Measurements from ENCODE around the gene MYO1B.

MYO1B gene

GRCh38 chr2:191374939-191375338 is 129.7 kb downstream of the MYO1B start:
- peaks cover 9% of the 10 kb centered on the region for H3K4me1 ChIP-seq (ENCODE audit: control insufficient read depth, low read depth, low read length)
- H3K9ac ChIP-seq (ENCODE audit: low read length) = no peak overlapping the region
- H3K9me3 ChIP-seq (ENCODE audit: control insufficient read depth, low read depth, low read length) = no peaks in the 10 kb centered on the region
- H3K36me3 ChIP-seq (ENCODE audit: control insufficient read depth, low read depth, low read length) = peaks cover 23% of the 10 kb centered on the region
- H3K27ac ChIP-seq (ENCODE audit: low read length) = no peak overlapping the region
- no peaks in the 10 kb centered on the region for H3K27me3 ChIP-seq (ENCODE audit: control insufficient read depth, insufficient read depth, low read length)
- no peak overlapping the region for H3K4me3 ChIP-seq (ENCODE audit: low read length)

- no peak overlapping the region for H3K9ac ChIP-seq (ENCODE audit: low read length)
Observed at GRCh38 chr2:191376981-191377629, 131.9 kb downstream of the MYO1B start.

DNA sequence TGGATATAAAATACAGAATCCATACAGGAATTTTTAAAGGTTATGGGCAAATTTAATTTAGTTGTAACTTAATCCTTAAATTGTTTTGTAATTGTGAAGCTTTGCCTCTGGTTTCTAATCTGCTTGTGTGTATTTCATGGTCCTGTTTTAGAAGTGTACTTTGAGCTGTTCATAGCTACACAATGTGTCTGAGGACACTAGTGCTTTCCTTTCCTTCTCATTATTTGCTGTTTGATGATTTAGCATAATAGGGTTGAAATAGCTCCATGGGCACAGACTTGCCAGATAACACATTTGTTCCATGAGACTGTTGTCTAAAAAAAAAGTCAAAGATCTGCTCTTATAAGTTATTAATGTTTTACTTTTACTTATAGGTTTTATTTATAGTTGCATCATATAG is 134.2 kb downstream of the MYO1B start:
- Histone ChIP-seq H3K27ac (ENCODE audit: low read length) (no peak overlapping the region), H3K36me3 (ENCODE audit: control insufficient read depth, low read depth, low read length) (peaks cover 26% of the 10 kb centered on the region), H3K4me1 (ENCODE audit: control insufficient read depth, low read depth, low read length) (peaks cover 9% of the 10 kb centered on the region), H3K4me3 (ENCODE audit: low read length) (no peak overlapping the region), H3K9ac (ENCODE audit: low read length) (no peak overlapping the region), H3K27me3 (ENCODE audit: control insufficient read depth, insufficient read depth, low read length) (no peaks in the 10 kb centered on the region), H3K9me3 (ENCODE audit: control insufficient read depth, low read depth, low read length) (no peaks in the 10 kb centered on the region)

More at GRCh38 chr2:191376981-191377629, 131.9 kb downstream of the MYO1B start:
- H3K4me3 ChIP-seq (ENCODE audit: low read length) = no peak overlapping the region
- H3K36me3 ChIP-seq (ENCODE audit: control insufficient read depth, low read depth, low read length) = peaks cover 15% of the 10 kb centered on the region
- peaks cover 9% of the 10 kb centered on the region for H3K4me1 ChIP-seq (ENCODE audit: control insufficient read depth, low read depth, low read length)
- no peak overlapping the region for H3K27ac ChIP-seq (ENCODE audit: low read length)
- H3K27me3 ChIP-seq (ENCODE audit: control insufficient read depth, insufficient read depth, low read length) = no peaks in the 10 kb centered on the region
- H3K9me3 ChIP-seq (ENCODE audit: control insufficient read depth, low read depth, low read length) = no peaks in the 10 kb centered on the region

DNA sequence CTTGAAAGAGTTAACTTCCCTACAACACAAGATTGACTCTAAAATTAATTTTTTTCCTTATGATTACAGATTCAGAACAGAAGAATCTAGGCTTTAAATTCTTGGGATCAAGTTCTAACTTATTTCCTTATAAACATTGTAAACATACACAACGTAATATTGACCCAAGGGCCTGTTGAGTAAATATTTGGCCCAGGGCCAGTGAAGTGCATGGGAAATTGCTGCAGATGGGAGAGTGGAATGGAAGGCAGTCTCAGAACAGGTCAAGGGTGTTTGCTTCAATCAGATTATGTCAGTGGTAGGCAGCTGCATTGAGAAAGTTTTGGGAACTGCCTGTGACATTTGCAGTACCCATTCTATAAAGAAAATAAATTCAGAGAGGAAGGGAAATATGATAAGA is 137.6 kb downstream of the MYO1B start:
- no peaks in the 10 kb centered on the region for H3K9me3 ChIP-seq (ENCODE audit: control insufficient read depth, low read depth, low read length)
- H3K4me3 ChIP-seq (ENCODE audit: low read length) = no peak overlapping the region
- H3K9ac ChIP-seq (ENCODE audit: low read length) = no peak overlapping the region
- no peaks in the 10 kb centered on the region for H3K27me3 ChIP-seq (ENCODE audit: control insufficient read depth, insufficient read depth, low read length)
- H3K36me3 ChIP-seq (ENCODE audit: control insufficient read depth, low read depth, low read length) = peaks cover 53% of the 10 kb centered on the region
- no peak overlapping the region for H3K27ac ChIP-seq (ENCODE audit: low read length)
- no peaks in the 10 kb centered on the region for H3K4me1 ChIP-seq (ENCODE audit: control insufficient read depth, low read depth, low read length)

- Histone ChIP-seq H3K9me3 (ENCODE audit: control insufficient read depth, low read depth, low read length) (no peaks in the 10 kb centered on the region), H3K4me3 (ENCODE audit: low read length) (no peak overlapping the region), H3K9ac (ENCODE audit: low read length) (no peak overlapping the region), H3K27me3 (ENCODE audit: control insufficient read depth, insufficient read depth, low read length) (no peaks in the 10 kb centered on the region), H3K4me1 (ENCODE audit: control insufficient read depth, low read depth, low read length) (no peaks in the 10 kb centered on the region), H3K36me3 (ENCODE audit: control insufficient read depth, low read depth, low read length) (peaks cover 55% of the 10 kb centered on the region), H3K27ac (ENCODE audit: low read length) (no peak overlapping the region)
Observed at GRCh38 chr2:191383486-191383885, 138.3 kb downstream of the MYO1B start.

GRCh38 chr2:191384829-191385228 is 139.6 kb downstream of the MYO1B start:
- no peaks in the 10 kb centered on the region for H3K27me3 ChIP-seq (ENCODE audit: control insufficient read depth, insufficient read depth, low read length)
- peaks cover 62% of the 10 kb centered on the region for H3K36me3 ChIP-seq (ENCODE audit: control insufficient read depth, low read depth, low read length)
- H3K4me3 ChIP-seq (ENCODE audit: low read length) = no peak overlapping the region
- H3K4me1 ChIP-seq (ENCODE audit: control insufficient read depth, low read depth, low read length) = no peaks in the 10 kb centered on the region
- H3K9me3 ChIP-seq (ENCODE audit: control insufficient read depth, low read depth, low read length) = no peaks in the 10 kb centered on the region
- H3K9ac ChIP-seq (ENCODE audit: low read length) = no peak overlapping the region
- H3K27ac ChIP-seq (ENCODE audit: low read length) = no peak overlapping the region

GRCh38 chr2:191385416-191386160 is 140.4 kb downstream of the MYO1B start:
- H3K4me1 ChIP-seq (ENCODE audit: control insufficient read depth, low read depth, low read length) = no peaks in the 10 kb centered on the region
- H3K27me3 ChIP-seq (ENCODE audit: control insufficient read depth, insufficient read depth, low read length) = no peaks in the 10 kb centered on the region
- H3K4me3 ChIP-seq (ENCODE audit: low read length) = no peak overlapping the region
- no peaks in the 10 kb centered on the region for H3K9me3 ChIP-seq (ENCODE audit: control insufficient read depth, low read depth, low read length)
- peaks cover 69% of the 10 kb centered on the region for H3K36me3 ChIP-seq (ENCODE audit: control insufficient read depth, low read depth, low read length)
- no peak overlapping the region for H3K9ac ChIP-seq (ENCODE audit: low read length)
- no peak overlapping the region for H3K27ac ChIP-seq (ENCODE audit: low read length)

DNA sequence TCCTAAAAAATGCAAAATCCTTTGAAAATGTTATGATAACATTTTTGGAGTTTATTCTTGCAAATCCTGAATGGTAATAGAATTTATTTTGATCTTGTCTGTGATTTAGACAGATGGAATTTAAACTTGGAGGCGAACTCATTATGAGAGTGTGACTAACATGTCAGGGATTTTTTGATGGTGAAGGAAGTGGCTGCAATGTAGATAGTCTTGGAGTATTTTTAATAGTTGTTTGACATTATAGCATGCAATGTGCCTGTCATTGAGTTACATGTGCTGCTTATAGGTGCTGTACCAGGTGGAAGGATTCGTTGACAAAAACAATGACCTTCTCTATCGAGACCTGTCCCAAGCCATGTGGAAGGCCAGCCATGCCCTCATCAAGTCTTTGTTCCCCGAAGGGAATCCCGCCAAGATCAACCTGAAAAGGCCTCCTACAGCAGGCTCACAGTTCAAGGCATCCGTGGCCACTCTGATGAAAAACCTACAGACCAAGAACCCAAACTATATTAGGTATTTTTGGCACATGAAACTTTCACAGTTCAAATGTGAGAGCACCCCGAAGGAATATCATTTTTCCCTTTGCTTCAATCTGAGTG is 141.8 kb downstream of the MYO1B start:
- H3K4me1 ChIP-seq (ENCODE audit: control insufficient read depth, low read depth, low read length) = no peaks in the 10 kb centered on the region
- no peak overlapping the region for H3K9ac ChIP-seq (ENCODE audit: low read length)
- no peaks in the 10 kb centered on the region for H3K9me3 ChIP-seq (ENCODE audit: control insufficient read depth, low read depth, low read length)
- H3K27me3 ChIP-seq (ENCODE audit: control insufficient read depth, insufficient read depth, low read length) = no peaks in the 10 kb centered on the region
- no peak overlapping the region for H3K27ac ChIP-seq (ENCODE audit: low read length)
- no peak overlapping the region for H3K4me3 ChIP-seq (ENCODE audit: low read length)
- peaks cover 75% of the 10 kb centered on the region for H3K36me3 ChIP-seq (ENCODE audit: control insufficient read depth, low read depth, low read length)

GRCh38 chr2:191389288-191389687 is 144.1 kb downstream of the MYO1B start:
- Histone ChIP-seq H3K27ac (ENCODE audit: low read length) (no peak overlapping the region), H3K9ac (ENCODE audit: low read length) (no peak overlapping the region), H3K27me3 (ENCODE audit: control insufficient read depth, insufficient read depth, low read length) (no peaks in the 10 kb centered on the region), H3K36me3 (ENCODE audit: control insufficient read depth, low read depth, low read length) (peaks cover 85% of the 10 kb centered on the region), H3K4me3 (ENCODE audit: low read length) (no peak overlapping the region), H3K9me3 (ENCODE audit: control insufficient read depth, low read depth, low read length) (no peaks in the 10 kb centered on the region), H3K4me1 (ENCODE audit: control insufficient read depth, low read depth, low read length) (no peaks in the 10 kb centered on the region)

GRCh38 chr2:191391171-191391570 is 146.0 kb downstream of the MYO1B start:
- Histone ChIP-seq H3K36me3 (ENCODE audit: control insufficient read depth, low read depth, low read length) (peaks cover 90% of the 10 kb centered on the region), H3K4me1 (ENCODE audit: control insufficient read depth, low read depth, low read length) (no peaks in the 10 kb centered on the region), H3K4me3 (ENCODE audit: low read length) (no peak overlapping the region), H3K27me3 (ENCODE audit: control insufficient read depth, insufficient read depth, low read length) (no peaks in the 10 kb centered on the region), H3K9ac (ENCODE audit: low read length) (no peak overlapping the region), H3K9me3 (ENCODE audit: control insufficient read depth, low read depth, low read length) (no peaks in the 10 kb centered on the region), H3K27ac (ENCODE audit: low read length) (no peak overlapping the region)

GRCh38 chr2:191394043-191394442 is 148.8 kb downstream of the MYO1B start:
- Histone ChIP-seq H3K36me3 (ENCODE audit: control insufficient read depth, low read depth, low read length) (peaks cover 77% of the 10 kb centered on the region), H3K4me1 (ENCODE audit: control insufficient read depth, low read depth, low read length) (no peaks in the 10 kb centered on the region), H3K4me3 (ENCODE audit: low read length) (no peak overlapping the region), H3K9me3 (ENCODE audit: control insufficient read depth, low read depth, low read length) (no peaks in the 10 kb centered on the region), H3K27me3 (ENCODE audit: control insufficient read depth, insufficient read depth, low read length) (no peaks in the 10 kb centered on the region), H3K27ac (ENCODE audit: low read length) (no peak overlapping the region), H3K9ac (ENCODE audit: low read length) (no peak overlapping the region)

All from iPS-18a (cell line).